Brain microvascular endothelial cell (primary cell): ENCODE measurements around the gene SPTLC3.

Source experiments
- DNase-seq: peaks from one replicate; pipeline ENCODE4 v3.0.0-alpha.2; 2020
- H3K27ac ChIP-seq: fragments of 250-450 bp; sonication (Bioruptor Pico); 2 replicates; pipeline ENCODE4 v1.5.1; 2020; ENCODE audit warnings: mild to moderate bottlenecking, moderate library complexity
- H3K27me3 ChIP-seq: fragments of 250-450 bp; sonication (Bioruptor Pico); replicated peaks from 2 replicates; pipeline ENCODE4 v1.5.1; 2020; ENCODE audit warnings: mild to moderate bottlenecking
- H3K36me3 ChIP-seq: fragments of 250-450 bp; sonication (Bioruptor Pico); replicated peaks from 2 replicates; pipeline ENCODE4 v1.5.1; 2020; ENCODE audit warnings: mild to moderate bottlenecking
- H3K4me3 ChIP-seq: 2 replicates; pipeline ENCODE4 v1.5.1; 2011; ENCODE audit warnings: low read depth, mild to moderate bottlenecking, control low read depth, low read length, moderate library complexity
- in situ Hi-C: cut with HindIII; loops from 2 replicates; pipeline ENCODE4 v1.10.0; 2017; ENCODE audit warnings: low sequenced_read_pairs, low pct_ligation_motif_present
- TF ChIP-seq, protein P1 (sequence below): IDR thresholded peaks from 2 replicates; pipeline ENCODE4 v1.5.1; 2011; ENCODE audit warnings: low read depth, mild to moderate bottlenecking, moderate library complexity, low read length, control low read depth, inconsistent platforms; ENCODE audit errors: missing control alignments

The SPTLC3 gene

DNA sequence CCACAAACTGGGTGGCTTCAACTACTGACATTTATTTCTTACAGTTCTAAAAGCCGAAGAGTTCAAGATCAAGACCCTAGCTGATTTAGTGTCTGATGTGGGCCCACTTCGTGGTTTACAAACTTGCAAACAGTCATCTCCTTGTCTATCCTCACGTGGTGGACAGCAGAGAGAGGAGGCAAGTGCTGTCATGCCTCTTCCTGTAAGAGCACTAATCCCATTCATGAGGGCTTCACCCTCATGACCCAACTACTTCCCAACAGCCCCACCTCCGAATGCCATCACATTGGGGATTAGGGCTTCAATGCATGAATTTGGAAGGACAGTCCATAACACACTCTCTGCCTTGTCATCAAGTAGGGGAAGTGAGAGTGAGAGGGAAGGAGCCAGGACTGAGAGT, 196.7 kb downstream of the SPTLC3 start:
- Histone ChIP-seq H3K27ac (no peak overlapping the region), H3K27me3 (no peaks in the 10 kb centered on the region), H3K36me3 (no peaks in the 10 kb centered on the region), H3K4me3 (no peak overlapping the region)
- TF ChIP-seq, protein P1, sequence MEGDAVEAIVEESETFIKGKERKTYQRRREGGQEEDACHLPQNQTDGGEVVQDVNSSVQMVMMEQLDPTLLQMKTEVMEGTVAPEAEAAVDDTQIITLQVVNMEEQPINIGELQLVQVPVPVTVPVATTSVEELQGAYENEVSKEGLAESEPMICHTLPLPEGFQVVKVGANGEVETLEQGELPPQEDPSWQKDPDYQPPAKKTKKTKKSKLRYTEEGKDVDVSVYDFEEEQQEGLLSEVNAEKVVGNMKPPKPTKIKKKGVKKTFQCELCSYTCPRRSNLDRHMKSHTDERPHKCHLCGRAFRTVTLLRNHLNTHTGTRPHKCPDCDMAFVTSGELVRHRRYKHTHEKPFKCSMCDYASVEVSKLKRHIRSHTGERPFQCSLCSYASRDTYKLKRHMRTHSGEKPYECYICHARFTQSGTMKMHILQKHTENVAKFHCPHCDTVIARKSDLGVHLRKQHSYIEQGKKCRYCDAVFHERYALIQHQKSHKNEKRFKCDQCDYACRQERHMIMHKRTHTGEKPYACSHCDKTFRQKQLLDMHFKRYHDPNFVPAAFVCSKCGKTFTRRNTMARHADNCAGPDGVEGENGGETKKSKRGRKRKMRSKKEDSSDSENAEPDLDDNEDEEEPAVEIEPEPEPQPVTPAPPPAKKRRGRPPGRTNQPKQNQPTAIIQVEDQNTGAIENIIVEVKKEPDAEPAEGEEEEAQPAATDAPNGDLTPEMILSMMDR = no peak
- in situ Hi-C loops = no loop called here
- DNase-seq = no peak

DNA sequence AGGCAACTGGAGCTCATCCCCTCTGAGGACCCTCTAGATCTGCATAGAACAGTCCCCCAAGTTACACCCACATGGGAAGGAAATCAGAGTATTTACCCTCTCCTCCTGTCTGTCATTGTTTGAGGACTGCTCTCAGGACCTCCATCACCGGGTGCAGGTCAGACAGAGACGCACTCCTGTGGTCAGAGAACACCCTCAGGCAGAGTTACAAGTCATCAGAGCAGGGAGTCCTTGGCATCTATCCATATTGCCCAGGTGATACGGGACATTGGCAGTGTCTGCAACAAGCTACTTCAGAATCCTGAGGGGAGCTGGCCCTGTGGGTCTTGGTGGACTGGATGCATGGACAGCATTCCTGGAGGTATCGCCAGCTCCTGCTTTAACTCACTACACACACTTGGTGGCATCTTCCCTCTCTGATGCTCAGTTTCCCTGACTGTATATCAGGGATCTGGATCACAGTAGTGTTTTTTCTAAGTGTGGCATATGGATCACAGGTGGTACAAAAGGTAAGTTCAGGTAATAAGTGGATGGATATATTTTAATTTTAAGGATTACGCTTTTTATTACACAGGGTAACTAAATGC, 197.2 kb downstream of the SPTLC3 start:
- no peak for DNase-seq
- Histone ChIP-seq H3K27me3 (no peaks in the 10 kb centered on the region), H3K4me3 (no peak overlapping the region), H3K36me3 (no peaks in the 10 kb centered on the region), H3K27ac (no peak overlapping the region)
- in situ Hi-C loops = no loop called here
- TF ChIP-seq, protein P1 = no peak

DNA sequence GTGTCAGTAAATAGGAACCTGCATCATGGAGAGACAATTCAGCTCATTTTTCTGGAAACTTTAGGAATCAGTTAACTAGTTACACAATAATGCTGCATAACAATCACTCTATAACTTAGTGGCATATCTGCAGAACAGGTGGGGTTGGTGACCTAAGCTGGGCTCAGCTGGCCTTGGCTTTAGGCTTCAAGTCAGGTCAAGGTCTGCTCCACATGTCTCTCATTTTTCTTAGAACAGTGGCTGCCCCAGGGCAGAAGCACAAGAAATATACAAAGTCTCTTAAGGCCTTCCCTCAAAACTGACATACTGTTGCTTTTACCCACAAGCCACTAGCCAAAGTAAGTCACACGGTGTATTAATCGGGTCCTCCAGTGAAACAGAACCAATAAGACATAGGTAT, 198.2 kb downstream of the SPTLC3 start:
- Histone ChIP-seq H3K27me3 (no peaks in the 10 kb centered on the region), H3K4me3 (no peak overlapping the region), H3K27ac (no peak overlapping the region), H3K36me3 (no peaks in the 10 kb centered on the region)
- TF ChIP-seq, protein P1 = no peak
- no peak for DNase-seq
- in situ Hi-C loops = no loop called here

DNA sequence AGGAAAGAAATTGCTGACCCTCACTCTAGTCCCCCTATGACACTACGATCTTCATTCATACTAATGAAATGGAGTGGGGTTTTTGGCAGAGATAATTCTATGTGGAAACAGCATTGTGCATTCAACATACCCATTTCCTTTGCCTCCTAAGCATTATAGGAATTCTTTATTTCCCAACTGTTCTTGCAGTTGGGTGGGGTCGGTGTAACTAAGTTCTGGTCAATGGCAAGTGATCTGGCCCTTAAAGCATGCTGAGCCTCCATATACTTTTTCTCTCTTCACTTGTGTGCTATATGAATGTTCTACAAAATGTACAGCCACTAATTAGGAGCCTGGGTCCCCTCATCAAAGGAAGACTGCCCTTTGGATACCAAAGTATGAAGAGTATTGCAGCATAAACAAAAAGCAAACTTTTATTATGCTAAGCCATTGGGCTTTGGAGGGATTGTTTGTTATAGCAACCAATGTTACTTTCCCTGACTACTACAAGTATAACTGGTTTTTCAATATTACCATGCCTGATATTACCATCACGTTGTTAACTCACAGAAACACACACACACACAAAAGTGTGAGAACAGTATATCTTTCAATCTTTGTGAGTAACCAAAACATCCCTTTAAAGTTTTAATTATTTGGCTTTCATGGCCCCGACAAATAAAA, 203.3 kb downstream of the SPTLC3 start:
- TF ChIP-seq, protein P1 = no peak
- Histone ChIP-seq H3K4me3 (no peak overlapping the region), H3K36me3 (no peaks in the 10 kb centered on the region), H3K27me3 (peaks cover 2% of the 10 kb centered on the region), H3K27ac (no peak overlapping the region)
- in situ Hi-C loops = no loop called here
- no peak for DNase-seq

DNA sequence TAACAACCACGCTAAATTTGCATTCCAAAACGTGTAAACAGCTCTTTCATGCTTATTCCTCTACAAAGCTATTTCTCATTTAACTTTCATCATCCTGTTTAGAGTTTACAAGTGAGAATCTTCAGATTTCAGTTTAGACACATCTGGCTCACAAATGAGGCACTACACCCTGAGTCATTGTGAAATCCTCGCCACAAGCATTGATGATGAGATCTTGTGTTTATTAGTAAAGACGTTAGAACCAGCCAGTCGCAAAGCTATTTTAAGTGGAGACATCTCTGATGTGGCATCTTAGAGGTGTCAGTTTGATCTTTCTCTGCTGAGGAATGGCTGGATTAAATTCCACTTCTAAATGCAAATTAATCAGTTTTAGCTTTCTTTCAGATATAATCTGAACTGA, 204.0 kb downstream of the SPTLC3 start:
- DNase-seq = no peak
- in situ Hi-C loops = no loop called here
- Histone ChIP-seq H3K36me3 (no peaks in the 10 kb centered on the region), H3K27ac (no peak overlapping the region), H3K27me3 (peaks cover 2% of the 10 kb centered on the region), H3K4me3 (no peak overlapping the region)
- TF ChIP-seq, protein P1 = no peak

DNA sequence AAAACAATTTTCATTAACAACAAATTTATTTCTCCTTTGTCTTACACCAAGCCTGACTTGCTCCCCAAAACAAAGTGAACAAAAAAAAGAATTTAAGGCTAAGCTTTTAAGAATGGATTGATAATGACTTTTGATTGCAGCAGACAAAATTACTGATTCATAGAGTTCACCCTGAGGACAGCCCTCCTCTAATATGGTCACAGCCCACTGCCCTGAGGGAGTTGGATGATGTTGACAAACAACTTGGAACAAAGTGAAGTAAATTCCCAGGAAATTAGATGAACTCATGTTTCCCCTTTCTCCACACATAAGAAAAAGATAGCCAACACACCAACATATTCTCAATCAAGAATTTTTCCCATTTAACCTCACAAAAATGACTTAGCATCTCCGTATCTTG, 204.6 kb downstream of the SPTLC3 start:
- no peak overlapping the region for H3K27ac ChIP-seq
- no peak overlapping the region for H3K4me3 ChIP-seq
- TF ChIP-seq, protein P1 = no peak
- in situ Hi-C loops = no loop called here
- no peak for DNase-seq
- no peaks in the 10 kb centered on the region for H3K36me3 ChIP-seq
- peaks cover 7% of the 10 kb centered on the region for H3K27me3 ChIP-seq
